Peyer's patch (tissue), 4 donors: ENCODE measurements around the gene CYP27A1.

Source experiments
- CTCF ChIP-seq, 6 experiments: fragments of 450-650 bp in 4 of 6; fragments of 200-600 bp in 2 of 6; sonication (generic) in 1 of 6; IDR thresholded peaks; one replicate each; pipeline ENCODE4 v1.5.1; 2017 to 2019; ENCODE audit warnings: antibody characterized with exemption in 6 of 6, mild to moderate bottlenecking in 3 of 6, moderate library complexity in 1 of 6
- POLR2A ChIP-seq, 2 donors: fragments of 450-650 bp; IDR thresholded peaks; one replicate each; pipeline ENCODE4 v1.5.1; 2017; ENCODE audit warnings: antibody characterized with exemption in 2 of 2, mild to moderate bottlenecking in 2 of 2, moderate library complexity in 2 of 2

GRCh38 chr2:218754201-218754600 lies 27.7 kb upstream of the CYP27A1 start:
- TF ChIP-seq POLR2A (IDR thresholded peaks at IDR 0.05) (no peak), CTCF (IDR thresholded peaks at IDR 0.05) (no peak)
